ENCODE data around the gene CDH1.
"Not testable (repeated sequence)": the region's sequence is repeated elsewhere in the genome, so short reads cannot be mapped to it uniquely, and the experiment has no call there.

Gene CDH1

DNA sequence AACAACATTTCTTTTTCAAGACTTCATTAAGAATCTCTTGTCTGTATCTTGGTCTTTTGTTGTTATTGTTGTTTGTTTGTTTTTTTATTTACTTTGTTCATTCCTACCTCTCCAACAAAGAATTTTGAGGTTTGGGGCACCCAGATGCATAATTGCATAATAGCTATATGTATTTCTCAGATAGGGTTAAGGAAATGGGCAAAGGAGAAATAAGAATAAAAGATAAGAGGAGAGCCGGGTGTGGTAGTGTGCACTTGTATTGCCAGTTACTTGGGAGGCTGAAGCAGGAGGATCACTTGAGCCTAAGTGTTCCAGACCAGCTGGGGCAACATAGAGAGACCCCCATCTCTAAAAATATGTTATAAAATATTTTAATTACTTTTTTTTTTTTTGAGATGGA is 30.5 kb downstream of the CDH1 start:
- DNase-seq, result no peak

DNA sequence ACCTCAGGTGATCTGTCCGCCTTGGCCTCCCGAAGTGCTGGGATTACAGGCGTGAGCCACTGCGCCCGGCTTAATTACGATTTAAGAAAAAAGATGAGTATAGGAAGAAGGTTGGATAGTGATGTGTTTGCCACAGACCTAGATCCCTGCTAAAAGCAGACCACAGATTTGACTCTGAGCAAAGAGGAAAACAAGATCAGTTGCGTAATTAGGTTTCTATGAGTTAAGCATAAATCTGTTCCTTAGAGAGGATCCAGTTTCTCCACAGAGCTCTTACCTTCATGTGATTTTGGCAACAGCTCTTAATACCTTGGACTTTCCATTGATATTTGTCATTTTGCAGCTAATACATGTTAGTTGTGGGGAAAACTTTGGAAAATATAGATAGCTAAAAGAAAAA is 31.1 kb downstream of the CDH1 start:
- DNase-seq, result no peak

DNA sequence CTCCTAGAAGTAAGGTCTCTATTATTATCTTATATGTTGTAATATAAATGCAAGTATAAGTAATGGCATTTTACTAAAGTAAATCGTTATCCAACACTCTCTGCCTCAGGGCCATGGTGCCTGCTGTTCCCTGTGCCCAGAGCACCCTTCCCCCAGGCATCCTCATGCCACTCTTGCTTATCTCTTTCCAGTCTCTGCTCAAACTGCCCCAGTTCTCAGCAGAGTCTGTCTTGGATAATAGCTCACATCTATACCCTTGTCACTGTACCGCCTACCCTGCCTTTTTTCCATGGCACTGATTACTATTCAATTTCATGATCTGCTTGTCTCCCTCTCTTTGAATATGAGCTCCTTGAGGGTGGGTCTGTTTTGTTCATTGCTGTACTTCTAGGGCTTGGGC is 31.7 kb downstream of the CDH1 start:
- no peak for DNase-seq

DNA sequence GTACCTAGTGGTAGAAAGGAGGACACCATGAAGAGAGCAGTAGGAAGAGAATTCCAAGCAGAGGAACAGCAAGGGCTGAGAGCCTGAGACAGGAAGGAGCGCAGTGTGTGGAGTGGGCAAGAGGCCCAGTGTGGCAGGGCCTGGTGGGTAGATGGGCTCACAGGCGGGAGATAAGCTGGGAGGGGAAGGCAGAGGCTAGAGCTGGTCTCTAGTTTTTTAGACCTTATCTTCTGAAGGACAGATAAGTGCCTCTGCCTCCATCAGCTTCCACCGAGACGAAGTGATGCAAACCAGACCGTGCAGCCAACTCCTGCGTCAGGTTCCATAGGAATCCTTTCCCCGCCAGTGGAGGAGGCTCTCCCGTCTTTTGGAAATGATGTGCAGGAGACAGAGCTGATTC is 33.6 kb downstream of the CDH1 start:
- no peak for DNase-seq

DNA sequence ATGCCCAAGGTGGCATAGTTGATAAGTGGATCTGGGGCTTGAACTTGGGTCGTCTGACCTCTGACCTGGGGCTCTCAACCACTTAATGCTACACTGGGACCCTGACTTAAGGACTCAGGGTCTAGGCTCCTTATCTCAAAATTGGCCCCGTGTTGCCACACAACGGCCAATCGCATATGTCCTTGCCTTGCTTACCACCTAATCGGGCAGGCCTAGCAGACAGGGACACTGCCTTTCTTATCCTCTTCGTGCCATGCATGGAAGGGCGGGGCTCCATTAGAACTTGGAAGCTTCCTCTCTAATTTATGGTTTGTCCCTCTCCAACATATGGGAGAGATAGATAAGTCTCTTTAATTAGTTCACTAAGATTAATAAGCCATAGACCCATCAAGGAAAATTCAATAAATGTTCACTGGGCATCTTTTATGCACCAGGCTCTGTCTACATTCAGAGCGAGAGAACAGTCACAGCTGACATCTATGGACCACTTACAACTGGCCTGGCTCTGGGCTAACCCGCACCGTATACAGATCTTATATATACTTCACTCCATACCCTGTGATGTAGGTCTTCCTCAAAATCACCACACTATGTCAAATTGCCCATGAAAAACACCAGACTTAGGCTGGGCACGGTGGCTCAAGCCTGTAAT is 35.1 kb downstream of the CDH1 start:
- no peak for DNase-seq

DNA sequence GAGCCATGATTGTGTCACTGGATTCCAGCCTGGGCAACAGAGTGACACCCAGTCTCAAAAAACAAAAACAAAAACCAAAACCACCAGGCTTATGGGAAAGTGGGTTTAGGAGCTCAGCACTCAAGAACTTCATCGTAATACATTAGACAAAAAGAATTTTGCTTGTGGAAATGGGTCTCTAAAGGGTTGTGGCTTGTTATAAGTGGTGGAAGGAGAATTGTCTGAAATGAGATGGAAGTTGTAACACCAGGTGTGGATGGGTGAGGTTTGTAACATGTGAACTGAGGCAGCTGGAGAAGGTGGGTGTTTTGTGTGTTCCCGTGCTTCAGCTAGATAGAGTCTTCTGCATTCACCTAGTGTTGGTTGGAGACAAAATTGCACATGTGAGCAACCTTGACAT is 35.8 kb downstream of the CDH1 start:
- no peak for DNase-seq

DNA sequence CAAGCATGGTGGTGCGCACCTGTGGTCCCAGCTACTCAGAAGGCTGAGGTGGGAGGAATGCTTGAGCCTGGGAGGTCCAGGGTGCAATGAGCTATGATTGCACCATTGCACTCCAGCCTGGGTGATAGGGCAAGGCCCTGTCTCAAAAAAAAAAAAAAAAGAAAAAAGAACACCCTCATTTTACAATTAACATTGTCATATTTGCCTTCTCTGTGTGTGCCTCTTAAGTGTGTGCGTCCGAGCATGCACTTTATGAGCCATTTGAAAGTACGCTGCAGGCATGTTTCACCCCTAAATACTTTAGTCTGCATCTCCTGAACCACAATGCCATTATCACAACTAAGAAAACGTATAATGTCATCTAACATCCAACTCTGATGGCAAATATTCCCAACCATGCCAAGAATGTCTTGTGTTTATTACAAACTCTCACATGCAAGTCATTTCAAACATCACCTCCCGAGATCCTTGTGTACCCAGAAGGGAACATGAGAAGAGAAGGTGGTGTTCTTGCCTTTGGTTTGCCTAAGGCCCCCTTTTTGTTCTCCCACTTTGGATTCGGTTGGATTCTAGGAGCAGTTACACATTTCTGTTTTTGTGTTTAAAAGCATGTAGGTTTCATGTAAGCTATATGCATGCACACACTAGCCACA is 38.0 kb downstream of the CDH1 start:
- DNase-seq, result no peak

DNA sequence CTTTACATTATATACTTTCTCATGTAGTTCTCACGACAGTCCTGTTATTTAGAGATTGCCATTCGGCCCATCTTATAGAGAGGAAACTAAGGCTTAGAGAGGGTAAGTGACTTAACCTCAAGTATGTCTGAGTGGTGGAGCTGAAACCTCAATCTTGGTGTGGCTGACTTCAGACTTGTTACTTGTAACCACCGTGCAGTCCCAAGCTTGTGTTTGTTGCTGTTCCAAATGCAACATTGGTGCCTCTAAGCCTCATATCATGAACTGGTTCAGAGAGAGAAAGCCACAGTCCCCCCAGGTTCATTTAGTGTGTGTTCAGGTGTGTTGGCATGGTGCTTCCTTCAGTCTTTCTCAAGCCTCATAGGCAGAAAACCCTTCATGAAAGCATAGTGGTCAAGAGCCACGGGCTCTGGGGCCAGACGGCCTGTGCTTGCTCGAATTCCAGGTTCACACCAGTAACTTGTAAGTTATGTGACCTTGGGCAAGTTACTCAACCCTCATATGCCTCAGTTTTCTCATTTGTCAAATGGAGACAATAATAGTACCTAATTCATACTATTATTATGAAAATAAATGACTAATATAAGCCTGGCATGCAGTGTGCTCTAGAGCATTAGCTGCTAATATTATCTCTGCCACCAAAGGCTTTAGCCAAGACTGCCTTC is 39.9 kb downstream of the CDH1 start:
- DNase-seq, result no peak

DNA sequence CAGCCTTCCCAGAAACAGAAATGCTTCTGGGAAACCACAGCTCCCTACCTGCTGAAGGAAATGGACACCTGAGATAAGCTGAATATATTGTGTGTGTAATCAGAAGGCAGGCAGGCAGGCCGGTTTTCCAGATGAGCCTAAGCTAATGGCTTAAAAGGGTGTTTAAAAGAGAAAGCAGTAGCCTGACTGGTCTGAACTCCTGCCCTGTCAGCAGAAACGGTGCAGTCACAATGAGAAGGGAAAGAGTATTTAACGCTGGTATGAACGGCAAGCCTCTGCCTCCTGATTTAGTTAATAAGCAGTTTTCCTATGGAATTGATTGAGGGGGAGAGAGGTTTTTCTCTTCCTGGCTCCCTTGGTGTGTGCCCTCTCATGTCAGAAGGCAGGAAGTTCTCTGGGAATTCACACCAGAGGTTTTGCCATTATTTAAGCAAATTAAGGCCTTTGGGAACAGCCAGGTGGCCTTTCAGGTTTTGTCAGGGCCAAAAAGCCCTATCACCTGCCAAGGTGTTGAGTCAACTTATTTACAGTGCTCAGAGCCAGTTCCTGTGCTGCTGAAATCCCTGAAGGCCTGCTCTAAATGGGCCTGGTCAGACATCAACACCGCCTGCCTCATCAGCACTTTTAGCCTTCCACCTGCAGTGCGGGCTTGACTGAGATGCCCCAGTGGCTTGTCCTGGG is 41.6 kb downstream of the CDH1 start:
- peak; percentile 19 for DNase-seq

DNA sequence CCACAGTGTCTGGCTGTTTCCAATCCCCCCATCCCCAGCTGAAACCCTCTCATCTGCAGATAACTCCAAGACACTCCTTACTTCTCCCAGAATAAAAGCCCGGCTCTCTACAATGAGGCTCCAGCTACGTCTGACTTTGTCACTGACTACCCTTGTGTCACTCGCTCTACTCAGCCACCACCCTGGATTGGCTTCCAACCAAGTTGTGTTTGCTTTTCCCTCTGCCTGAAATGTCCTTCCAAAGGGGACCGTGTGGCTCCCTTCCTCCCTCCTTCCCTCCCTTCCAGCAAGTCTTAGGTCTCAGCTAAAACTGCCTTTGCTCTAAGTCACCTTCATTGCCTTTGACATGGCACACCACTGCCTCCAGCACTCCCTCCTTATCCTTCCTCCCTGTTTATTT is 42.8 kb downstream of the CDH1 start:
- DNase-seq, result no peak

DNA sequence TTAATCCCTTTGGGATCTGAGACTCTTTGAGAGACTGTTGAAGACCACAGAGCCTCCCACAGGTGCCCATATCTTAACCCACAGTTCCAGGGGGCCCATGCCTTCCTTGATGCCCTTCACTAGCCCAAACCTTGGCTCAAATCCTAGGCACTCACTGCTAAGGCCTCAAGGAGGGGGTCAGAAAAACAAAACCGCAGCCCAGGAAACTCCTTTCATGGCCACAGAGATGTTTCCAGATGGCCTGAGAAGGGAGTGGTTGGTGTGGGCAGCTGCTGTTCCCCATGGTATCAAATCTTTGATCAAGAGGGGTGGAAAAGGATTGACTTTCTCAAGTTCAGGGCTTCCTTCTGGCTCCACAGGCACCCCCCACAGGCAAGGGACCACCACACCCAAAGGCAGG is 44.7 kb downstream of the CDH1 start:
- DNase-seq, result no peak

DNA sequence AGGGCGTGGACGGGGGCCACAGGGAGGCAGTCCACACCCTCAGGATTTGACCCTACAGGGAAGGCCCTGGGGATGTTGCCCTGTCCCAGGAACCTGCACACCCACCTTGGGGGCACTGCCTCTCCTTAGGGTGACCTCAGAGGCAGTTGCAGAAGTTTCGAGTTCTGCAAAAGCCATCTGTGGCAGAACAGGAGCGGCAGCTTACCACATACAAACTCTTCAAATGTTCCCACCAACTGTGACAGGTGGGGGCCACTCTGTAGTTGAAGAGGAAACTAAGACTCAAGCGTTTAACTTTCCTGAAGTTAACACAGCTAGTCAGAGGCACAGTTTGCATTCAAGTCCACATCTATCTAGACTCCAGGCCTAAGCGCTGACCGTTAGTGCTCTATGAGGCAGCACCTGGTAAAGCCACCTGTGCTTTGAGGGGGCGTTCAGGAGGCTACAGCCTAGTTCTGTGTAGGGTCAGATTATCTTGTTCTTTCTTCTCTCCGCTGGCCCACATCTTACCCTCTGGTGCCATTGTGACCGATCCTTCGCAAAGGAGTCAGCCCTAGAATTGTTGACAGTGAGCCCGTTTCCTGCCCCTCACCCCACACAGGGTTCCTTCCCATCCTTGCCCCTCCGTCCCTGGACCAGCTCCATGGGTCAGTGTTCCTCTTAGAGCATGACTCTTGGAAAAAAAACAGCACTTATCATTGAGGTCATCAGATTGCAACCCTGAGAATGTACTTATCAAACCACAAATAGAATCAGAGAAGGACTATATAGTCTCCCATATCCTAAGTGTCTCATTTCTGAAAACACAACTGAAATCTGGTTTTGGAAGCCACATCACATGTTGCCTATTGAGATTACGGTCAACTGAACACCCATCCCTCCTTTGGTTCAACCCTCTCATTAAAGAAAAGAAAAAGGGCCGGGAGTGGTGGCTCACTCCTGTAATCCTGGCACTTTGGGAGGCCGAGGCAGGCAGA is 45.4 kb downstream of the CDH1 start:
- no peak for DNase-seq

DNA sequence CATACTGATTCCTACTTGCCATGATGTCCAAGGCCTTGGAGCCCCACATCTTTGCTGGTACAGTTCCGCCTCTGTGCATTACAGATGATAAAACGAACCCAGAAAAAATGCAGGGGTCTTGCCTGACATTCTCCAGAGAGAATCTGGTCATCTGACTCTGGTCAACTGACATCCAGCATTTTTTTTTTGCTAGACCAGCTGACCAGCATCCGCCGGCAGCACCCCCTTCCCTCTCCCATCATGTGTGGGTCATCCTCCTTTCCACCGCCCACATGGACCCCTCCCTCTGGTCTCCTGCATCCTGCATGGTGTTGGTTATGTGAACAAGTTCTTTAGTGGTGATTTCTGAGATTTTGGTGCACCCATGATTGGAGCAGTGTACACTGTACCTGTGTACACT is 47.1 kb downstream of the CDH1 start:
- no peak for DNase-seq

DNA sequence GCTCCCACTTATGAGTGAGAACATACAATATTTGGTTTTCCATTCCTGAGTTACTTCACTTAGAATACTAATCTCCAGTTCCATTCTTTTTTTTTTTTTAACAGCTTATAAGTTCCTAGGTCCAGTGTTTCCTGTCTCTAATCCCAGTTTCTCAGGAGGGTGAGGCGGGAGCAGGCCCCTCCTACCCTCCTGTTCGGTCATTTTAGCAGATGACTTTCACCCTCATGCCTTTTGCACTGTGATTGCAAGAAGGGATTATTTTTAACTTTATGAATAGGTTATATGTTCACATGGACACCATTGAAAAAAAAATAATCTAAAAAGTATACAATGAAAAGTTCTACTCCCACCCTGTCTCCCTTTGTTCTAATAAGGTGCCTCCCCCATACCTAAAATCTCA is 47.6 kb downstream of the CDH1 start:
- no peak for DNase-seq

DNA sequence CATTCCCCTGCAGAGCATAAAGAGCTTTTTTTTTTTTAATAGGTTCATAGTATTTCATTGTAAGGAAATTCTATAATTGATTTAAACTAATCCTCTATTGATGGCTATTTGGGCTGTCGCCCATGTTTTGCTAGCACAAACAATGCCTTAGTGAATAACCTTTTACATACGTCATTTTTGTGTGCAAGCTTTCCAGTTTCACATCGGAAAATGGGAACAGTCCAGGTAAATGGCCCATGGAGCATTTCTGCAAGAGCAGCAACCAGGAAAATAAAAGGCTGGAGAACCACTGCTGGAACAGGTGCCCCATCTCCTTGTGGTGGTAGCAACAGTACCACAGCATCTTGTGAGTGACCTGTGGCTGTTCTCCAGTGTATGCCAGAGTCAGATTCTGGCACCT is 48.6 kb downstream of the CDH1 start:
- no peak for DNase-seq

DNA sequence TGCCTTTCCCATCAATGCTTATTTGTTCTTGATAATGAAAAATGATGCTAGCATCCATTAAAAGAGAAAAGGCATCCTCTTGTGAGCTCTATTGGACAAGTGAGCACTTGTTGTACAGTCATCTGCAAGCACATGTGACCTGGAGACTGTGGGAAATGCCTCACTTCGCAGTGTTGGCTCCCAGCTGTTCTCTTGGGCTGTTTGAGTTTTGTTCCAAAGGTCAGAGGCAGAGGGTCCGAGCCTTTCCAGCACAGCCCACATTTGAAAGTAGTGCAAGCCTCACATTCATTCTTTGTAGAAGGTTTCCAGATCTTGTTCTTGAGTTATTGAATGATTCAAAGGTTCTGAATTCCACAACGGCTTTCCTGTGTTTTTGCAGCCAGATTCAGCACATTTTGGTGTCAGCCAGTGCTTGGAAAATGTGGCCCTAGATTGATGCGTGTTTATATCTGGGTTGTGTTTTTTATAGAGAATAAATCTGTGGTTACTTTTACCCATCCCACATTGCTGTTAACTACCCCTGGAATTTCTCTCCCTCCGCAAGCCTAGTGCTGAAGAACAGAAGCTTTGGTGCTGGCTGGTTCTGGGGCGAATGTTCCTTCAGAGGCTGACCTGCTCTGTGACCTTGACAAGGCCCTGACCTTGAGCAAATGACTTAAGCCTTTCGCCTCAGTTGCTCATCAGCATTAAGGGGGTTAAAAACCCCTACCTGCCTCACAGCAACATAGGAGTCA is 49.8 kb downstream of the CDH1 start:
- DNase-seq, result peak; percentile 33

DNA sequence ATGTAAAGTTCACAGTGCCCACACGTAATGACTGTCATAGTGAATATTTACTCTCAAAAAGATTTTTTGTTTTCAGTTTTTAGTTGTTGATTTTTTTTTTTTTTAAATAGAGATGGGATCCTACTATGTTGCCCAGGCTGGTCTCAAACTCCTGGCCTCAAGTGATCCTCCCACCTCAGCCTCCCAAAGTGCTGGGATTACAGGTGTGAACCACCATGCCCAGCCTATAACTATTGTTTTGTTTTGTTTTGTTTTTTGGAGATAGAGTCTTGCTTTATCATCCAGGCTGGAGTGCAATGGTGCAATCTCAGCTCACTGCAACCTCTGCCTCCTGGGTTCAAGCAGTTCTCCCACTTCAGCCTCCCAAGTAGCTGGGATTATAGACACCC is 50.3 kb downstream of the CDH1 start:
- DNase-seq, result not testable (repeated sequence)

DNA sequence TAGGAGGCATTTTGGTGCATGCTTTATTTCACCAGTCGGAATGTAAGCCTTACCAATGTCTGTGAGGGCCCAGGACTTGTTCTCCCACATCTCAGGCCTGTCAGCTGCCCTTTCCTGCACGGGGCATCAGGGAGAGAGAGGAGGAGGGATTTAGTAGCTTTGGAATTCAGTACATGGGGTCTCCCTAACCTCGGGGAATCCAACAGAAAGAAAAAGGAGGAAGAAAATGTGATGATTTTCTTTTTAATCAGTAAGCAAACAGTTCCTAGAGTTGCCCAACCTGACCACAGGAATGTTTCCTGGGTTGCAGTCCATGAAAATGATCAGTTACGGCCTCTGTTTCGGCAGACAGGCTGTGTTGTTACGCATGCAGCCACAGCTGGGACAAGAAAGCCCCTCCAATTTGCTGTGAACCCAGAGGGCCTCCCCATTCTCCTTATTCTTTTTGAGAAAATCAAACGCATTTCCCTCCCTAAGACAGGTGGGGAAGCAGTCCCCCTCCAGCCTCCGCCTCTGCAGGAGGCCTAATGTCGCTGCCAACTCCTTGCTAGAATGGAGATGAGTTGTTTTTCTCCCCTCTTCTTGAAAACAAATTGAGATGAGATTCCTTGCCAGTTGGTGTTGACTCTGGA is 53.2 kb downstream of the CDH1 start:
- no peak for DNase-seq

DNA sequence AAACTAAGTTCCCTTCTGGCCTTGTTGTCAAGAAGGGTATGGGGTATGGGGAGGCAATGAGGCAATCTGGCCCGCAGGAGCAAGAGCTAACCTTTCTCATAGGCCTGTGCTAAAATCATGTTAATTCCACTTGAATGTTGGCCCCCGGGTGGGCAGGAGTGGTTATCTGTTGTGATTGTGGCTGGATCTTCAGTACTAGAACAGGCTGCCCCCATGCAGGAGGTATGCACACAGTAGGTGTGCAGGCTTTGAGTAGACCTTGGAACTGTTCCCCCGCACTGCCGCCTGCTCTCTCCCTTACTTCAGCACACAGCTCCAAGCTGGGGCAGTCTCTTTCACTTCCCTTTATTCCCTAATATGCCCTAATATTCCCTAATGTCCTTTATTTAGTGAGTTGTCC is 53.9 kb downstream of the CDH1 start:
- DNase-seq, result no peak

DNA sequence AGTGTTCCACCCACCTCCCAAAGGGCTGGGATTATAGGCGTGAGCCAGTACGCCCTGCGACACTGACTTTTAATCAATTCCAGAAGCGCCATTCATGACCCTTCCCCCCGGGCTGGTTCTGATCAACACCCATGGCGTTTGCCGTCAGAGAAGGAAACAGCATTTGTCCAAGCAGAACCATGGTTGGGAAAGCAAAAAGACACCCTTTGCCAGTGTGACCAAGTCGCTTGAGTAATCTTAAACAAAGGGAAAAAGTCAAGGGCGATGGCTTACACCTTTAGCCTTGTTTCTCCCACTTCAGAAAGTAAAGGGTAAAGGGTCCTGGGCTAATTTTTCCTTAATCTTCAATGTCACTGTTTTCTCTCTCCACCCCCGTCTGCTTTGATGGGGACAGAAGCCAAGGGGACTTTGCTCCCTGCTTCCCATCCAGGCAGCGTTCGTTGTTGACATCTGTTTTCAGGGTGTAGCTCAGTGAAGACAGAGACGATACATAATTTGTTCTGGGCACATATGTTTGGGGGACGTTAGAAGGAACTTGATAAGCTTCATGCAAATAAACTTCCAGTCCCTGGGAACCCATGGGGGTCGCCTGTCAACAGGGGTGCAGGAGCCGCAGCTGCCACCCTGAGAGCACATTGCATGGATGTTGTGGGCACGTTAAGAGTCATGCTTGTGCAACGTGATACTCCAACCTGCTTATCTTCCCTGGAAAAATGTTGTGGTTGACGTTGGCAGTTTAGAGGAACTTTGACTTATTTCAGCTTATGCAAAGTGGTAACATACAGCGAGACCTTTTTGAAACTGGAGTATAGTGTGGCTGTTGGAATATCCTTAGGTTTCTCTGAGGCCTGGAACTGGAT is 55.6 kb downstream of the CDH1 start:
- DNase-seq, result no peak
